ENCODE measurements around the gene EXOC8. TPM values are rescaled to one million over a fixed set of nuclear protein-coding genes. Genes with fewer than 3 reads are reported as not detected.

EXOC8 gene
- total and polyA plus RNA-seq, 2 of the 13 experiments (the other 11 are each of a cell fraction or from before 2014, with no cell fraction given): 2.1 to 7.9 TPM

GRCh38 chr1:231338270-231339128, 847 bp upstream of the EXOC8 start, which contains the start of gene SPRTN (continued):
- TF ChIP-seq NONO (IDR thresholded peaks at IDR 0.05) (no peak), NONO (CRISPR knock-in tag; conservative IDR thresholded peaks at IDR 0.05) (no peak), SKI (IDR thresholded peaks at IDR 0.05; ENCODE audit: partially characterized antibody) (no peak), RAD21 (CRISPR knock-in tag; IDR thresholded peaks at IDR 0.05) (0 out of 2 replicates have a peak, but pooled peaks have one; percentile 51), ZNF740 (CRISPR knock-in tag; IDR thresholded peaks at IDR 0.05) (no peak), TERF1 (CRISPR knock-in tag; IDR thresholded peaks at IDR 0.05) (no peak), FUBP1 (CRISPR knock-in tag; IDR thresholded peaks at IDR 0.05; ENCODE audit: borderline replicate concordance) (no peak), SOX13 (IDR thresholded peaks at IDR 0.05) (no peak), SOX13 (CRISPR knock-in tag; conservative IDR thresholded peaks at IDR 0.05 in 1 of 2, IDR thresholded peaks at IDR 0.05 in 1 of 2) (no peak), AGO2 (optimal IDR thresholded peaks at IDR 0.05; ENCODE audit: low read depth, low read length) (no peak), ARNT2 (CRISPR knock-in tag; IDR thresholded peaks at IDR 0.05; ENCODE audit: low read depth) (no peak), LBX2 (CRISPR knock-in tag; IDR thresholded peaks at IDR 0.05; ENCODE audit: borderline replicate concordance) (no peak), LRRFIP1 (CRISPR knock-in tag; conservative IDR thresholded peaks at IDR 0.05) (no peak), ZNF564 (CRISPR knock-in tag; IDR thresholded peaks at IDR 0.05) (no peak), ESRRA (CRISPR knock-in tag; IDR thresholded peaks at IDR 0.05; ENCODE audit: low read depth) (no peak; the same call in 1 of the 2 replicates), ZNF788 (CRISPR knock-in tag; IDR thresholded peaks at IDR 0.05; ENCODE audit: borderline replicate concordance) (peak; percentile 59; the same call in 1 of the 2 replicates), ETS1 (CRISPR knock-in tag; IDR thresholded peaks at IDR 0.05) (no peak), ZNF513 (CRISPR knock-in tag; conservative IDR thresholded peaks at IDR 0.05) (no peak)

Measured in HepG2 (cell line).